Mesothelial cell of epicardium (in vitro differentiated cells): ENCODE data around the gene PYROXD2. TPM values are rescaled to one million over a fixed set of nuclear protein-coding genes. Genes with fewer than 3 reads are reported as not detected.

Experiments used
- DNase-seq, 2 experiments: peaks; one replicate each; pipeline ENCODE4 v3.0.0; 2021; ENCODE audit warnings: low spot score in 2 of 2; ENCODE audit not compliant: unreplicated experiment in 2 of 2
- H3K27ac Mint-ChIP-seq: 2 replicates; pipeline ENCODE4 v1.8.0; 2021; ENCODE audit warnings: mixed read lengths
- H3K27me3 Mint-ChIP-seq: 2 replicates; pipeline ENCODE4 v1.8.0; 2021; ENCODE audit warnings: low read depth, mixed read lengths
- H3K36me3 Mint-ChIP-seq: 2 replicates; pipeline ENCODE4 v1.8.0; 2021; ENCODE audit warnings: mixed read lengths
- H3K4me1 Mint-ChIP-seq: 2 replicates; pipeline ENCODE4 v1.8.0; 2021; ENCODE audit warnings: mixed read lengths
- H3K4me3 Mint-ChIP-seq: 2 replicates; pipeline ENCODE4 v1.8.0; 2021; ENCODE audit warnings: mild to moderate bottlenecking, moderate library complexity, mixed read lengths
- H3K9me3 Mint-ChIP-seq: 2 replicates; pipeline ENCODE4 v1.8.0; 2021; ENCODE audit warnings: mixed read lengths
- microRNA-seq: library from miRNA; unstranded; fragments of <30 nt; microRNA quantifications from one replicate; pipeline ENCODE4 v1.2.0, GENCODE V29; 2021; ENCODE audit warnings: inconsistent platforms, mixed read lengths
- total RNA-seq: library from RNA; stranded (reverse); gene quantifications from 3 replicates; pipeline ENCODE4 v1.2.1, GENCODE V29; 2021
- TF ChIP-seq, protein P1 (sequence below): fragments of 200-600 bp; sonication (generic); IDR thresholded peaks from one replicate; pipeline ENCODE4 v1.5.0; 2021; ENCODE audit warnings: antibody characterized with exemption; ENCODE audit not compliant: unreplicated experiment

PYROXD2 gene
- total RNA-seq, 1 donor from 2014 or later = 31.9 TPM

GRCh38 chr10:98337484-98337883 is 77.5 kb downstream of the PYROXD2 start:
- Mint-ChIP-seq H3K4me1 (peaks cover 10% of the 10 kb centered on the region), H3K9me3 (no peaks in the 10 kb centered on the region), H3K27me3 (peaks cover 25% of the 10 kb centered on the region), H3K4me3 (no peak overlapping the region), H3K36me3 (no peaks in the 10 kb centered on the region), H3K27ac (no peak overlapping the region)
- DNase-seq = no peak
- TF ChIP-seq, protein P1, sequence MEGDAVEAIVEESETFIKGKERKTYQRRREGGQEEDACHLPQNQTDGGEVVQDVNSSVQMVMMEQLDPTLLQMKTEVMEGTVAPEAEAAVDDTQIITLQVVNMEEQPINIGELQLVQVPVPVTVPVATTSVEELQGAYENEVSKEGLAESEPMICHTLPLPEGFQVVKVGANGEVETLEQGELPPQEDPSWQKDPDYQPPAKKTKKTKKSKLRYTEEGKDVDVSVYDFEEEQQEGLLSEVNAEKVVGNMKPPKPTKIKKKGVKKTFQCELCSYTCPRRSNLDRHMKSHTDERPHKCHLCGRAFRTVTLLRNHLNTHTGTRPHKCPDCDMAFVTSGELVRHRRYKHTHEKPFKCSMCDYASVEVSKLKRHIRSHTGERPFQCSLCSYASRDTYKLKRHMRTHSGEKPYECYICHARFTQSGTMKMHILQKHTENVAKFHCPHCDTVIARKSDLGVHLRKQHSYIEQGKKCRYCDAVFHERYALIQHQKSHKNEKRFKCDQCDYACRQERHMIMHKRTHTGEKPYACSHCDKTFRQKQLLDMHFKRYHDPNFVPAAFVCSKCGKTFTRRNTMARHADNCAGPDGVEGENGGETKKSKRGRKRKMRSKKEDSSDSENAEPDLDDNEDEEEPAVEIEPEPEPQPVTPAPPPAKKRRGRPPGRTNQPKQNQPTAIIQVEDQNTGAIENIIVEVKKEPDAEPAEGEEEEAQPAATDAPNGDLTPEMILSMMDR = no peak

Small RNA genes lying within 50 kb of the gene (microRNA-seq; reads per million reads assigned to microRNA genes)
- gene MIR1287 = 151 reads per million, percentile 65 among the genes with 10 or more reads in this experiment
- gene MIR4685 = 3.5 reads per million, percentile 9 among the genes with 10 or more reads in this experiment

Other genes with a start within 250 kb of the PYROXD2 start
- gene LOXL4, start 147.0 kb downstream of the PYROXD2 start, total RNA-seq = 7.0 to 7.9 TPM (median 7.5 TPM) in 3 replicates
- 47.0 to 52.8 TPM (median 51.7 TPM) in 3 replicates for gene HPS1, start 31.8 kb upstream of the PYROXD2 start, total RNA-seq